ENCODE measurements around the gene RAG2. TPM values are rescaled to one million over a fixed set of nuclear protein-coding genes. Genes with fewer than 3 reads are reported as not detected.
A peak's percentile ranks its signal among the peaks of the same experiment; 100 is the strongest.

Gene RAG2
- total RNA-seq (2014; rRNA removed; shearing (Covaris generic)): not detected in 2 replicates

- no peak for DNase-seq (ENCODE audit: low spot score)
- in situ Hi-C loops (cut with HindIII; ENCODE audit: low sequenced_read_pairs): no loop called here
Measured at GRCh38 chr11:36598051-36598450, at the start of gene RAG2. TSS of gene RAG2 (minus strand) at chr11:36598236. CDS start at chr11:36594168, 4,068 bp downstream.

DNA sequence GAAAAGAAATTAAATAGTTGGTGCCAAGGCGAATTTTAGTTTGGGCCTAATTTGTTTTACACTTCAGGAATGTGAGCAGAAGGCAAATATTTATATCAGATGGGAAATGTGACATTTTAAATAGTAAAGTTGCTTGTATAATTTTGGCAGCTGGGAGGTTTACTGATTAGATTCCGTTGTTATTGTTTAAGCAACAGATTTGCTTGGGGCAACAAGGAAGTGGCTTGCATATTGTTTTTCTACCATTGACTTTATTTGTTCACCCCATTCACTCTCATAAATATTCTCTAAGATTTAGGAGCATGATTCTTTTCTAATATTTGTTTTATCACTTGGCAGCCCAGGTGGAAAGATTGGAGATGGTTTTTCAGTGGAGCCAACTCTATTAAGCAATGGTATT lies 40.5 kb upstream of the RAG2 start:
- DNase-seq (ENCODE audit: low spot score): no peak
- in situ Hi-C loops (cut with HindIII; ENCODE audit: low sequenced_read_pairs): no loop called here

- no peak for DNase-seq (ENCODE audit: low spot score)
- in situ Hi-C loops (cut with HindIII; ENCODE audit: low sequenced_read_pairs): no loop called here
Measured at GRCh38 chr11:36635066-36635862, 37.2 kb upstream of the RAG2 start.

DNA sequence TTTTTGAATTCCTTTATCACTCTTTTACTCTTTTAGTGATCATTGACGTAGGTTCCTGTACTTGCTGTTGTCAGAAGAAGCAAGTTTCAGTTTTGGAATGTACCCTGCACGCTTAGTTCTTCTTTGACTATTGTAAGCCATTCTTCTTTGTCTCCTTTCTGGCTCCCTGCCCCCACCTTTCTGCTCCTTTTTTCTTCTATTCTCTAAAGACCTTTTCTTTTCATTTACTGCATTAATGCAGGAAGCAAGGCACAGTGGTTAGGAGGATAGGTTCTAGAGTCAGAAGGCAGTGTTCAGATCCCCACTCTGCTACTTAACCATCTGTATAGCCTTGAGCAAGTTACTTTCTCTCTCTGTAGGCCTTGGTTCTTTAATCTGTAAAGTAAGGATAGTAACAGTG lies 33.7 kb upstream of the RAG2 start:
- DNase-seq (ENCODE audit: low spot score): no peak
- in situ Hi-C loops (cut with HindIII; ENCODE audit: low sequenced_read_pairs): no loop called here

DNA sequence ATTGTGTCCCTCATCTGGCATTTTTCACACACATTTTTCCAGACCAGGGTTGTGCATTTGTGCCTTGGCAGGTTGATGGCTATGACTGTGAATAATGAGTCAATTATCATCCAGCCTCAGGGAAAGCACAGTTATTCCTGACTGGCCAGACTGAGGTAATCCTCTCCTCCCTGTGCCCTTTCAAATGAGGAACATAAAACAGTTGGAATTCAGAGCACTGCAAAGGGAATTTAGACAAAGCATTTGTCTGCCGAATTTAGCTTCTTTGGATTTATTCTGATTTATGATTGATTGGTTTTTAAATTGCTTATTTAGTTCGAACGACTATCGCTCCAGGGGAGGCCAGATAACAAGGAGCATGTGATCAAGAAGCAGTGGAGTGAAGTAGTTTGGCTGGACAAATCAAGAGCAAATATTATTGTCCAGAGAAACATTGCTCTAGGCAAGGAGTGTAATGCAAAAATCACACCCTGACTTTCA lies 30.8 kb upstream of the RAG2 start:
- no peak for DNase-seq (ENCODE audit: low spot score)
- in situ Hi-C loops (cut with HindIII; ENCODE audit: low sequenced_read_pairs): no loop called here

DNA sequence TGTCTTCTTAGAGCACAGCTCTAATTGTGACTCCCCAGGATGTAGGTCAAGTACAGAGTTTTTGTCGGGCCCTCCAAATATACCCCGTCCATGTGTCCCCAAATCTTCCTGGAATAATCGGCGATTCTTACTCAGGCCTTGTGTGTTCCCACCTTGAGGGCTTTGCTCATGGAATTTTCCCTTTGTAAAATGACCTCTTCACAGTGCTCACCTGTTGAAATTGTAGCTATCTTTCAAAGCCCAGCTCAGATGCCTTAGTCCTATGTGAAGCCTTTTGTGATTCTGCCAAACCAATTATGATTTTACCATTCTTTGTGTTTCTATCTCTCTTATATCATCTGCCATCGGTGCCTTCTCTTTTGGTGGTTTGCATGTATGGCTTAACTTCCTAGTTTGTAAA lies 30.1 kb upstream of the RAG2 start:
- in situ Hi-C loops (cut with HindIII; ENCODE audit: low sequenced_read_pairs): no loop called here
- DNase-seq (ENCODE audit: low spot score): no peak

GRCh38 chr11:36627471-36627870 lies 29.4 kb upstream of the RAG2 start:
- DNase-seq (ENCODE audit: low spot score): no peak
- in situ Hi-C loops (cut with HindIII; ENCODE audit: low sequenced_read_pairs): no loop called here

DNA sequence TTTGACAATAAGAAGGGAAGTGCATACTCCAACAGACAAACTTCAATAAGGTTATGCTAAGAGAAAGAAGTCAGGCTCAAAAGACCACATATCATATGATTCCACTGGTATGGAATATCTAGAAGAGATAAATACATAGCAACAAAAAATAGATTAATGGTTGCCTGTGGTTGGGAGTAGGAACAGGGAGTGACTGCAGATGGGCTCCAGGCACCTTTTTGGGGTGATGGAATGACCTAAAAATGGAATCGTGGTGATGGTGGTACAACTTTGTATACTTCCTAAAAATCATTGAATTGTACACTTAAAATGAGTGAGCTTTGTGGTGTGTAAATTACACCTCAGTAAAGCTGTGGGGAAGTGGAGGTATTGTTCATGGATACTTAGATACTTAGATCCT lies 29.0 kb upstream of the RAG2 start:
- in situ Hi-C loops (cut with HindIII; ENCODE audit: low sequenced_read_pairs): no loop called here
- no peak for DNase-seq (ENCODE audit: low spot score)

- in situ Hi-C loops (cut with HindIII; ENCODE audit: low sequenced_read_pairs): no loop called here
Measured at GRCh38 chr11:36623494-36623893, 25.5 kb upstream of the RAG2 start.

GRCh38 chr11:36622431-36623136 lies 24.5 kb upstream of the RAG2 start:
- in situ Hi-C loops (cut with HindIII; ENCODE audit: low sequenced_read_pairs): no loop called here
- DNase-seq (ENCODE audit: low spot score): no peak

More at GRCh38 chr11:36623494-36623893, 25.5 kb upstream of the RAG2 start:
- no peak for DNase-seq (ENCODE audit: low spot score)

- in situ Hi-C loops (cut with HindIII; ENCODE audit: low sequenced_read_pairs): no loop called here
- DNase-seq (ENCODE audit: low spot score): no peak
Measured at GRCh38 chr11:36620246-36620645, 22.2 kb upstream of the RAG2 start.

GRCh38 chr11:36619502-36619901 lies 21.5 kb upstream of the RAG2 start:
- in situ Hi-C loops (cut with HindIII; ENCODE audit: low sequenced_read_pairs): no loop called here
- DNase-seq (ENCODE audit: low spot score): peak; percentile 57

DNA sequence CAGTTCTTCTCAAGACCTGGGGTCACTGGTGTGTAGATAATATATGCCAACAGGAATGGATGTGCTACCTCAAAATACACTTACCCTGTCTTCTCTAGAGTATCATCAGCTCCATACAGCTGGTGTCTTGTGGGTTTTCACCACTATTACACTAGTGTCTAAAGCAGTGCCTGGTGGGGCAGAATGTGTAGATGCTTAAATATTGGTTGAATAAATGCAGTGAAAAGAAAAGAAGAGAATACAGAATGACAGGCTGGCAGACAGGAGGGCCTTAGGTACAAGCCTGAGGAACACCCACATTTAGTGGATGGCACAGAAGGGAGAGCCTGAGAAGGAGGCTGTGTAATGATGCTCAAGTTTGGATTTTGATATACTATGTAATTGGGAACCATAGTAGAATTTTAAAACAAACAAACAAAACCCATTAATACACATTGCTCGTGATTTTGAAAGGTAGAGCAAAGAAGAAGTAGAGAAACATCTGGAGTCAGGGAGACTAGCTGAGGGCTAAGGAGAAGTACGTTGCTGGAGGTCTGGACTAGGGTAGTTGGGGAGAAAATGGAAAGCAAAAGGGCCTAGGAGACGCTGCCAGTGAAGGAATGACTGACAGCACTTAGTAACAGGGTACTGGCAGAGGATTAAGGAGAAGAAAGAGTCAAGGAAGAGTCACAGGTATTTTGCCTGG lies 20.5 kb upstream of the RAG2 start:
- in situ Hi-C loops (cut with HindIII; ENCODE audit: low sequenced_read_pairs): no loop called here
- no peak for DNase-seq (ENCODE audit: low spot score)

DNA sequence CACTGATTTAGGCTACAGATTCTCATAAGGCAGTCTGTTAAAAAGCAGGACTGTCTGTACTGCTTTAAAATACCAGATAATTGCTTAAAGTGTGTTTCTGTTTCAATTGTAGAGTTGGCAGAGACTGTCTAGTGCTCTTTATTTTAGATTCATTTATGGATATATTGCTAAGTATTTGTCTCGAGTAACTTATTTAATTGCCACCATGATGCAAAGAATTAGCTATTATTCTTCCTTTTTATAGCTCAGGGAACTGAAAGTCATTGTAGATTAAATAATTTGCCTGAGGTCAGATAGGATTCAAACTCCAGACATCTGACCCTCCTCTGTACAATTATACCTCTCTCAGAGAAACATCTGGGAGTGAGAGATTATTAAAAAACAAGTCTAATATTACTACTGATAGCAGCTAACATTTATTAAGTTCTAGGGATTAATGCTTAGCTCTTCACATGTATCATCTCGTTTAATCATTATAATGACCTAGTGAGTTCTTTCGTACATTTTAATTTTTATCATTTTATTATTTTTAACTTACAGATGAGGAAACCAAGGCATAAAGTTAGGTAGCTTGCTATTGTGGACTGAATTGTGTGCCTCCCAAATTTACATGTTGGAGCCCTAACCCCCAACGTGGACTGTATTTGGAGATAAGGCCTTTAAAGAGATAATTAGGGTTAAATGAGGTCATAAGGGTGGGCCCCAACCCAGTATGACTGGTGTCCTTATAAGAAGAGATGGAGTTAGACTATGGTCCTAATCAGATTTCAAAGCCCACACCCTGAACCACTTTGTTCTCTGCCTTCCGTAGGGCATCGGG lies 19.7 kb upstream of the RAG2 start:
- no peak for DNase-seq (ENCODE audit: low spot score)
- in situ Hi-C loops (cut with HindIII; ENCODE audit: low sequenced_read_pairs): no loop called here

- in situ Hi-C loops (cut with HindIII; ENCODE audit: low sequenced_read_pairs): no loop called here
- DNase-seq (ENCODE audit: low spot score): no peak
Measured at GRCh38 chr11:36615826-36616225, 17.8 kb upstream of the RAG2 start.

DNA sequence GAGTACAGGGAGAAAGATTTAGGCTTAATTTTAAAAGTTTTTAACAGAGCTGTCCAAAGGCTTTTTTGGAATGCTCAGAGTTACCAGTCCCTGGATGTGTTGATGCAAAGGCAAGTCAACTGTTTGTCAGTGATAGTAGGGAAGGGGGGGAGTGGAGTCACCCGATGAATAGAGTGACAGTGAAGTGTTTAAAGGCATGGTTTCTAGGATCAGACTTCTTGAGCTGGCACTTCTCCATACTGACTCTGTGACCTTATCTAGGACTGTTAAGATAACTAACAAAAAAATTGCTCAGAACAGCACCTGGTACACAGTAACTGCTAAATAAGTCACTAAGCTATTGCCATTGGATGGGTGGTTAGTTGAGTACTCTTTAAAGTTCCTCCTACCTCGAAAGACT lies 11.3 kb upstream of the RAG2 start:
- in situ Hi-C loops (cut with HindIII; ENCODE audit: low sequenced_read_pairs): no loop called here

GRCh38 chr11:36608491-36609199 lies 10.6 kb upstream of the RAG2 start:
- DNase-seq (ENCODE audit: low spot score): no peak
- in situ Hi-C loops (cut with HindIII; ENCODE audit: low sequenced_read_pairs): no loop called here

More for the DNA sequence above, 11.3 kb upstream of the RAG2 start:
- DNase-seq (ENCODE audit: low spot score): no peak
